Left lobe of liver (tissue), 2 donors: ENCODE data around the gene PKP2. TPM values are rescaled to one million over a fixed set of nuclear protein-coding genes. Genes with fewer than 3 reads are reported as not detected.
A peak's percentile ranks its signal among the peaks of the same experiment; 100 is the strongest.
"Not testable (repeated sequence)": the region's sequence is repeated elsewhere in the genome, so short reads cannot be mapped to it uniquely, and the experiment has no call there.

Experiments
- ATAC-seq: fragments of 200-7000 bp; cut with Tn5 transposase; one replicate; pipeline ENCODE4 v1.9.1; 2020; ENCODE audit warnings: mild to moderate bottlenecking, moderate library complexity
- DNase-seq: peaks from one replicate; pipeline ENCODE4 v3.0.0-alpha.2; 2020; ENCODE audit warnings: low spot score
- total RNA-seq: library from RNA; stranded (reverse); gene quantifications from one replicate; pipeline ENCODE4 v1.2.1, GENCODE V29; 2021
- donor health status: DM: no; HTN: no; CAD: no; lungs with moderate emphysema.
- donor health status: DM: no; HTN: yes; CAD: no.

Gene PKP2
- total RNA-seq, 1 donor from 2014 or later, result 21.4 TPM

- no peak for ATAC-seq
Observed at GRCh38 chr12:32897281-32897610, 669 bp upstream of the PKP2 start.

DNA sequence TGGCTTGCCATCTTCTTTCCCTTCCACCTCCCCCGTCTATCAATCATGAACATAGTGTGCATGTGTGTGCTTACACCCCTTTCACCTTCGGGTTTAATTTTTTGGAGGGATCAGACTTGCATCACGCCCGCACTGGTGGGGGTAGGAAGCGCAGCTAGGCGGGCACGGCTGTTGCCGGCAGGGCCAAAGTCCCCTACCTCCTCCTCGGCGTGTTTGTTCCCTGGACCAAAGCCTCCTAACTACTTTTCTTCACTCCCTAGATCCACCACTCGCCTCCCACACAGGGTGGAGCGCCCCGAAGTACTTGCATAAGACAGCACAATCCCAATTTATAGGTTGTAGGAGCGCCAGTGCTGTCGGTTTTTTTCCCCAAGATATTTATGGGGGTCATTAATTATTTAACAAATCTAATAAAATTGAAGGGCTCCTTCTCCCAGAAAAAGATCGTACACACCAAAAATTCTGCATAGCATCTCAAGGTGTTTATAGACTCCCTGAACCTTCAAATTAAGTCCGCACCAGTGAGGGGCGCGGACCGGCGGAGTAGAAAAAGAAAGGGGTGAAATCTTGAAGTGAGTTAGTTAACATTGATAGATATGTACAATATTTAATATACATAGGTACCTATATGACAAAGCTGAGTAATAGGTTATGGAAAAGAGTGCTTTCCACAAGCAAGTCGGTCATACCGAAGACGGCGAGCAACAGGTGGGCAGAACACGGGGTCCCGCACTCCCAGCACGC, 717 bp downstream of the PKP2 start:
- ATAC-seq (peak; percentile 66), DNase-seq (peak; percentile 77)

More at GRCh38 chr12:32897281-32897610, 669 bp upstream of the PKP2 start:
- no peak for DNase-seq

- no peak for DNase-seq
- no peak for ATAC-seq
Observed at GRCh38 chr12:32894566-32894965, 2.0 kb downstream of the PKP2 start.

GRCh38 chr12:32893458-32893857, 3.1 kb downstream of the PKP2 start:
- no peak for DNase-seq
- ATAC-seq, result no peak

- DNase-seq (no peak), ATAC-seq (no peak)
Observed at GRCh38 chr12:32893043-32893442, 3.5 kb downstream of the PKP2 start.

- not testable (repeated sequence) for ATAC-seq, DNase-seq
Observed at GRCh38 chr12:32892369-32892768, 4.2 kb downstream of the PKP2 start.

- no peak for DNase-seq
- ATAC-seq, result no peak
Observed at GRCh38 chr12:32891956-32892355, 4.6 kb downstream of the PKP2 start.

GRCh38 chr12:32891526-32891925, 5.1 kb downstream of the PKP2 start:
- DNase-seq, result no peak
- no peak for ATAC-seq

GRCh38 chr12:32889011-32889760, 7.4 kb downstream of the PKP2 start:
- ATAC-seq, result no peak
- DNase-seq, result no peak

DNA sequence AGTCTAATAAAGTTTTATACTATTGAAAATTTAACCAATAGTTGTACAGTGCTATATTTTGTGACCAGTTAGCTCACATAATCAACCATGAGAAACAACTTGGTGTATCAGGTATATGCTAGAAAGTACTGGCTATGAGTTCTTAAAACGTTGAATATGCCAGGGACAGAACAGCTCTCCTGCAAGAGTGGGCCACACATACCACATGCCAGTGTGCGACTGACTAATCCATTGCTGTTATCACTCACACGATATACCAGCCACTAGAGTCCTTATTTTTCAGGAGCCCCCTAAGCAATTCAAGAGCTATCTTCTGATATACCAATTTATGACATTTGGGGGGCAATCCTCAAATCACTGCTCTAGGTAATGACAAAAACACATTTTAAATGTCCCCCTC, 9.5 kb downstream of the PKP2 start:
- no peak for DNase-seq
- ATAC-seq, result no peak

GRCh38 chr12:32885831-32886230, 10.7 kb downstream of the PKP2 start:
- ATAC-seq, result no peak
- no peak for DNase-seq

- no peak for ATAC-seq
- no peak for DNase-seq
Observed at GRCh38 chr12:32884962-32885361, 11.6 kb downstream of the PKP2 start.

- no peak for ATAC-seq
- DNase-seq, result no peak
Observed at GRCh38 chr12:32881702-32882101, 14.9 kb downstream of the PKP2 start.

DNA sequence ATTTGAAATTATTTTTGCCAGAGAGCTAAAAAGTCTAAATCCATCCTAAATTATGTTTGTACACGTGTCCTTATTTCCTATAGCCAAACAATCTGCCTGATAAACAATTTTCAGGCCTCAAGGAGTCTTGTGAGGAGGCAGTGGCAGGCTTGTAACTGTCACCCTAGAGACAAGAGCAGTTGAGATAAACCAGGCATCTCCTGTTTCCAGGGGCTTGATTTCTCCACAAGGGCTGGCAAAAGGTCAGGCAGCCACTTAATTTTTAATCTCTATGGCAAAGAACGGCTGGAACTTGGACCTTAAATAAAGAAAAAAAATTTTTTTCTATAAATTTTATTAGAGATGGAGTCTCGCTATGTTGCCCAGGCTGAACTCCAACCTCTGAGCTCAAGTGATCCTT, 15.5 kb downstream of the PKP2 start:
- DNase-seq, result no peak

GRCh38 chr12:32879066-32879465, 17.5 kb downstream of the PKP2 start:
- DNase-seq, ATAC-seq: not testable (repeated sequence)

More for the DNA sequence above, 15.5 kb downstream of the PKP2 start:
- ATAC-seq, result peak; percentile 59

DNA sequence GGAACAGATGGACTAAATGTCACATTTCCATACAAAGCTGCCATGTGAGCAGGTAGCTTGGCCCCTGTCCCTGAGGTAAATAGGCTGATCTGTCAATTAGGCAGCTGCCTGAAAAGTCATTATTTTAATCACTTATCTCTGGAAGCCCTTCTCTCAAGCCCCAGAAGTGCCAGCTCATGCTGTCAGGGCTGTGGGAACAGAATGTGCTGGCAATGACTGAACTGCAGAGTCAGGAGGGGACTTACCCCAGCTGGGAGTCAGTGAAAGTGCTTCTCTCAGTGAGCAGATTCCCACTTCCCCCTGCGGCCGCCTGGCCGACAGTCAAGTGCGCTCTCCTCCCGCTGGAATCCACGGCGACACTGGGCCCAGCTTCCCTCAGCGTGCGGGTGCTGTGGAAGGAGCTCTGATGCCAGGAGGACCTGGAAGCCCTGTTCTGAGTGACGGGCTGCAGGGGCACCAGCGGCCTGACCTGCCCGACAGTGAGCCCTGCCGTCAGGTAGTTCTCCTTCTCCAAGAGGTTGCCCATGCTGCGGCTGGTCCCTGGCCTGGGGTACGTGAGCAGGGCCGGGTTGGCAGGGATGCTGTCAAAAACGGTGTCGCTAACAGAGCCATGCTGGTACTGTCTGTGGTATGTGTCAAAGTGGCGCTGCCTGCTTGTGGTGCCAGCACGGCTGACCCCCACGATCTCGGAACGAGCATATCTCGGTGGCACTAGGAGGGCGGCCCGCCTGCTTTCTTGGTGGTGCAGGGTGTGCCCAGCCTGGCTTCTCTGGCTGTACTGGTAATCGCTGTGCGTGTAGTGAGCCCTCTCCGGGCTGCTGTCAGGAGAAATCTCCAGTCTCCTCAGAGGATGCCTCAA, 18.7 kb downstream of the PKP2 start:
- ATAC-seq (peak; percentile 56), DNase-seq (no peak)

GRCh38 chr12:32876004-32876403, 20.6 kb downstream of the PKP2 start:
- ATAC-seq, result no peak
- no peak for DNase-seq

- DNase-seq (no peak), ATAC-seq (no peak)
Observed at GRCh38 chr12:32874975-32875374, 21.6 kb downstream of the PKP2 start.

DNA sequence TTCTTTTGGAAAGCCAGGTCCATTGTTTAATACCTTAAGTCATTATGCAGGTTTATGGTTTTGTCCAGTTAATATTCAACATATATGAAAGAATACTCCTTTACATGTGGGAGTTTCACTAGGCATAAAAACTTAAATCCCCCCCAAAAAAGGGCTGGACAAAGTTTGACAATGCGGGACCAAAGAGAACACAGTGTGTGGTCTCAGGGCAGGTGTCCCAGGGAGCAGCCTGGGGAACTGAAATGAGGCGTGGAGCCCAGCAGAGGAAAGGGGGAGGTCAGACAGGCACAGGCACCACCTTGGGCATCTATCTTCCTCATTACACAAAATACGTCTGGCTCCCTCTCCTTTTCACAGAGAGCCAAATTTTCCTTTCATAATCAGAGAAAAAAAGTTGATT, 22.5 kb downstream of the PKP2 start:
- ATAC-seq (no peak), DNase-seq (no peak)

DNA sequence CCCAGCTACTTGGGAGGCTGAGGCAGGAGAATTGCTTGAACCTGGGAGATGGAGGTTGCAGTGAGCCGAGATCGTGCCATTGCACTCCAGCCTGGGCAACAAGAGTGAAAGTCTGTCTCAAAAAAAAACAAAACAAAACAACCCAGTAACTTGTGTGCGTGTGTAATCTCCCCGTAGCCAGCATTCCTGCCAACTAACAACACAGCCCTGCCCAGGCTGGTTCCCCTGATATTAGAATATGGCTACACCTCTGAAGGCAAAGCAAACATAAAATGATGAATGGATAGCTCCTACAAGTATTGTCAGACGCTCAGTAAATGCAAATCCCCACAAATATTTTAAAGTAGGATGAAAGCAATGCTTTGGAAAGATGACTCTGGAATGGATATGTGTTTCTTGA, 24.2 kb downstream of the PKP2 start:
- DNase-seq, ATAC-seq: not testable (repeated sequence)

GRCh38 chr12:32870716-32871115, 25.9 kb downstream of the PKP2 start:
- no peak for DNase-seq
- no peak for ATAC-seq
